COR-L47 (cell line): ENCODE measurements around the gene MFAP5.
"Not testable (repeated sequence)": the region's sequence is repeated elsewhere in the genome, so short reads cannot be mapped to it uniquely, and the experiment has no call there.

Experiments used
- DNase-seq: peaks from one replicate; lab custom pipeline; 2025; lab: John Stamatoyannopoulos, UW

Gene MFAP5

GRCh38 chr12:8629486-8630033 lies 33.1 kb downstream of the MFAP5 start:
- DNase-seq: no peak

GRCh38 chr12:8628731-8629130 lies 33.9 kb downstream of the MFAP5 start:
- DNase-seq: no peak

GRCh38 chr12:8624750-8625149 lies 37.9 kb downstream of the MFAP5 start:
- not testable (repeated sequence) for DNase-seq

- DNase-seq: no peak
Observed at GRCh38 chr12:8622646-8623045, 40.0 kb downstream of the MFAP5 start.

DNA sequence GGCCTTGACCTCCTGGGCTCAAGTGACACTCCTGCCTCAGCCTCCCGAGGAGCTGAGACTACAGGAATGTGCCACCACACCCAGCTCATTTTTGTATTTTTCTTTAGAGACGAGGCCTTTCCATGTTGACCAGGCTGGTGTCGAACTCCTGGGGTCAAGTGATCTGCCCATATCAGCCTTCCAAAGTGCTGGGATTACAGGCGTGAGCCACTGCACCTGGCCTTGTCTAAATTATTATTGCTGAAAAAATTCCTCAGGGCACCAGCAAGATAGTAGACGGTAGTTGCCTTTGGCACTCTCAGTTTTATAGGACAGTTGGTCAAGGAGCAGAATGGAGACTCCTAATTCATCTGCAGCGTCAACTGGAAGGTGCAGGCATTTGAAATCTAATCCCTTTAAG lies 47.4 kb downstream of the MFAP5 start:
- no peak for DNase-seq

DNA sequence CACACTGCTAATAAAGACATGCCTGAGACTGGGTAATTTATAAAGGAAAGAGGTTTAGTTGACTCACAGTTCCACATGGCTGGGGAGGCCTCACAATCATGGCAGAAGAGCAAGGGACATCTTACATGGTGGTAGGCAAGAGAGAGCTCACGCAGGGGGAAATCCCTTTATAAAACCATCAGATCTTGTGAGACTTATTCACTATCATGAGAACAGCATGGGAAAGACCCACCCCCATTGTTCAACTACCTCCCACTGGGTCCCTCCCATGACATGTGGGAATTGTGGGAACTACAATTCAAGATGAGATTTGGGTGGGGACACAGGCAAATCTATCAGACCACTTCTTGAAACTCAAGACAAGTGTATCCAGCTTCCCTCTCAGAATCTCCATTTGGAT lies 48.7 kb downstream of the MFAP5 start:
- not testable (repeated sequence) for DNase-seq

DNA sequence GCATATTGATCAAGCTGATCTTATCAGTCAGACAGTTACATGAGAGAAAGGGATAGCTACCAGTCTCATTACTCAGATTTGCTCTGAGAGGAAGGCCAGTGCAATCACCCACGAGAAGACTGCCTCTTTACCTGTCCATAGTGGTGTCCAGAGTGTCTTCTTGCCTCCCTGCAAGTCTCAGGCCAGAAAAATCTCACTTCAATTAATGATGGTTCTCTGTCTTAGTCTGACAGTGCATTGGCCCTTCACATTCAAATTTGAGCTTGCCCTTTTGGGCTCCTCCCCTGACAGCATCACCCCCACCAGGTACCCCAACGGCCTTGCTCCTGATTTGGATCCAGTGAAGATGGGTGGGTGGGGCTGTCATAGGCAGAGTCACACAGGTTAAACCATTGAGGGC lies 50.0 kb downstream of the MFAP5 start, which contains the start of gene AICDA:
Gene AICDA (minus strand): TSS at position 231 of the 400 bp plus-strand sequence. CDS start 92 bp downstream, at position 139.
- DNase-seq: no peak

DNA sequence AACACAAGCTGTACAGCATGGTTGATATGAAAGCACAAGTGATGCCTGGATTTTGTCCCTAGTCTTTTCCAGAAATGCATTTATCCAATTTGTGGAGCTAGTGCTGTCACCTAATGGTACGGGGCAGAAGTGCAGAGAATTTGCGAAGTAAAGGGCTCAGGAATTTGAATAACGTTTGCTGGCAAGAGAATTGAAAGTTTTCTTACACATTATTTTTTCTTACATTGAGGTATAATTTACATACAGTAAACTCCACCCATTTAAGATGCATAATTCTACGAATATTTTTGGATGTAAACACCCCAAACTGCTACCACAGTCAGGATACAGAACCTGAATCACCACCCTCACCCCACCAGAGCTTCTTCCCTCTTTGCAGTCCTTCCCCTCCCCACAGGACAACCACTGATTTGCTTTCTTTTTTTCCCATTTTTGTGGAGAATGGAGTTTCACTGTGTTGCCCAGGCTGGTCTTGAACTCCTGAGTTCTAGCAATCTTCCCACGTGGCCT lies 53.5 kb downstream of the MFAP5 start:
- no peak for DNase-seq

- no peak for DNase-seq
Observed at GRCh38 chr12:8606890-8607289, 55.7 kb downstream of the MFAP5 start.

DNA sequence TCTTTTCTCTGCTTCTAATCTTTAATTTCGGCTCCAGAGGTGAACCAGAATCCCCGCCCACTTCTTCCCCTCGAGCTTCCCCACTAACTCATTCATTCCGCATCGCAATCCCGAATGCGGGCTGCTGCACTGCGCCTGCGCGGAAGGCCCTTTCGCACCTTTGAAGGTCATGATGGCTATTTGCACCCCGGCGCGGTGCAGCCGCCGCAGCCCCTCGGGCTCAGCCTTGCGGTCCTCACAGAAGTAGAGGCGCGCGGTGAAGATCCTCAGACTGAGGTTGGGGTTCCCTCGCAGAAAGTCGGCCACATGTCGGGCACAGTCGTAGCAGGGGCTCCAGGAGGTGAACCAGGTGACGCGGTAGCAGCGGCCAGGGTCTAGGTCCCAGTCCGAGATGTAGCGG lies 57.6 kb downstream of the MFAP5 start:
- no peak for DNase-seq

DNA sequence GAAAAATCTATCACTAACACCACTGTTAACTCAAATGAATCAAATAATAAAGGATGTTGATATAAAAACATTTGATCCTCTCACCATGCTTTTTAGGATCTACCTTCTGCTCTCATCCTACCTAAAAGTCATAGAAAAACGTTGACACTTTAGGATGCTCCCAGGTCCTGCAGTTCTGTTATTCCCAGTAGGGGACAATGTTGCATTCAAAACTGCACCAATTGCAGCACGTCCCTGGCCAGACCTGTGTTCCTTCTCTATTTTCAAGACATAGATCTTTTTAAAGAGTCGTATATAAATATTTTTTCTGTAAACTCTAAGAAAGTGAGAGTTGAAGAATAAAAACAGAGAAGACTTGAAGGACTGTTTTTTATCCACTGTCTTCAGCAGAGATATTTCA lies 58.8 kb downstream of the MFAP5 start:
- DNase-seq: no peak

GRCh38 chr12:8603286-8603685 lies 59.3 kb downstream of the MFAP5 start:
- no peak for DNase-seq

GRCh38 chr12:8596561-8596960 lies 66.1 kb downstream of the MFAP5 start:
- DNase-seq: no peak
